Limb (tissue), 2 donors: ENCODE results near the gene DES.

Source experiments
- DNase-seq, 2 donors: peaks; one replicate each; pipeline ENCODE4 v3.0.0-alpha.2; 2016; ENCODE audit errors: extremely low spot score in 2 of 2

DES gene

GRCh38 chr2:219452361-219453317, 34.5 kb downstream of the DES start:
- peak in 1 of 2 donors; percentile 69 for DNase-seq

GRCh38 chr2:219453671-219454590, 35.8 kb downstream of the DES start:
- peak; percentile 54 to 67 for DNase-seq

GRCh38 chr2:219455581-219455980, 37.4 kb downstream of the DES start:
- no peak for DNase-seq

GRCh38 chr2:219457784-219458369, 39.7 kb downstream of the DES start:
- no peak for DNase-seq

GRCh38 chr2:219458996-219459395, 40.8 kb downstream of the DES start:
- DNase-seq = no peak

GRCh38 chr2:219459460-219460311, 41.5 kb downstream of the DES start:
- peak in 1 of 2 donors; percentile 72 for DNase-seq

- DNase-seq = peak; percentile 58 to 76
Observed at GRCh38 chr2:219460424-219460926, 42.3 kb downstream of the DES start.

- peak in 1 of 2 donors; percentile 68 for DNase-seq
Observed at GRCh38 chr2:219461047-219461514, 42.9 kb downstream of the DES start.

- no peak for DNase-seq
Observed at GRCh38 chr2:219461669-219462068, 43.5 kb downstream of the DES start.

GRCh38 chr2:219462349-219462748, 44.2 kb downstream of the DES start:
- no peak for DNase-seq

GRCh38 chr2:219464286-219465032, 46.3 kb downstream of the DES start:
- DNase-seq = no peak

- no peak for DNase-seq
Observed at GRCh38 chr2:219465659-219466561, 47.7 kb downstream of the DES start.

- DNase-seq = no peak
Observed at GRCh38 chr2:219466816-219467735, 48.9 kb downstream of the DES start.

- no peak for DNase-seq
Observed at GRCh38 chr2:219467736-219468075, 49.5 kb downstream of the DES start.

GRCh38 chr2:219468410-219469185, 50.4 kb downstream of the DES start:
- DNase-seq = no peak

- DNase-seq = no peak
Observed at GRCh38 chr2:219469186-219469724, 51.1 kb downstream of the DES start.

- no peak for DNase-seq
Observed at GRCh38 chr2:219470429-219470828, 52.3 kb downstream of the DES start.
